IgD-negative memory B cell (primary cell): ENCODE measurements around the gene CIPC. TPM values are rescaled to one million over a fixed set of nuclear protein-coding genes. Genes with fewer than 3 reads are reported as not detected.

Experiments
- H3K27ac Mint-ChIP-seq, 3 donors: one replicate each; pipeline ENCODE4 v1.8.0; 2020 to 2022; ENCODE audit warnings: mild to moderate bottlenecking in 3 of 3, mixed read lengths in 3 of 3, moderate library complexity in 1 of 3
- H3K27me3 Mint-ChIP-seq: one replicate; pipeline ENCODE4 v1.8.0; 2021; ENCODE audit warnings: mixed read lengths
- H3K36me3 Mint-ChIP-seq: one replicate; pipeline ENCODE4 v1.8.0; 2020; ENCODE audit warnings: mild to moderate bottlenecking, mixed read lengths
- H3K4me1 Mint-ChIP-seq, 3 donors: one replicate each; pipeline ENCODE4 v1.8.0; 2020 to 2022; ENCODE audit warnings: mixed read lengths in 3 of 3, mild to moderate bottlenecking in 1 of 3
- H3K4me3 Mint-ChIP-seq, 4 donors: one replicate each; pipeline ENCODE4 v1.8.0; 2020 to 2022; ENCODE audit warnings: mild to moderate bottlenecking in 4 of 4, mixed read lengths in 4 of 4, moderate library complexity in 3 of 4
- H3K9me3 Mint-ChIP-seq, 3 donors: one replicate each; pipeline ENCODE4 v1.8.0; 2020 to 2021; ENCODE audit warnings: mixed read lengths in 3 of 3, mild to moderate bottlenecking in 1 of 3
- polyA plus RNA-seq: library from polyadenylated mRNA; unstranded; fragments of 300-500 nt; fragmentation: Illumina TruSeq; gene quantifications from one replicate; pipeline ENCODE4 v1.2.3, GENCODE V29; 2021

The CIPC gene
- polyA plus RNA-seq, 1 donor from 2014 or later, result 14.7 TPM

DNA sequence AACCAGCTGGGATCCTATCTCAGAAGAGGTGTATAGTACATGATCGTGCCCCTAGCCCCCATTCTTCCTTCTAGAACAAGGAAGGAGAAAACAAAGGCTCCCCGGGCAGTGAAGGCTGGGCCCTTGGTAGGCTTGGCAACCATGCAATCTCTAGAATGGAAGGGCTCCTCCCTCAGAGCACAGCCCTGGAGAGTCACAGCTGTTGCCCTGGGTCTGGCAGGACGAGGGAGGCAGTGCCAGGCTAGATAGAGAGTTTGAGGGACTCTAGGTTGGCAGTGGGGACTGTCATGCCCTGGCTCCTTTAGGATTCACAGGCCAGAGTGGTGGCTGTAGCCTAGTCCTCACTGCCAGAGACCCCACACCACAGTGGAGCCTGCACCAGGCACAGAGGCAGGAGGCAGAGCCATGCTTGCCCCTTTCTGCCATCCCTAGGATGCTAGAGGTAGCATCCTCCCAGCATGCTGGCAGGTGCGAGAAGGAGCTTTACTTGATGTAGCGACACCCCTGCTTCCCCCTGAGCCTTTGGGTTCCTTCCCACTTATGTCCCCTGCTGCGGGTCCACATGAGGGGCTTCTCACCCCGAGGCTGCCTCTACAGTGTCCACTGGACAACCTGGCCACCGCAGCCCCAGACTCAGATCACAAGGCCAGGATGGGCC, 33.4 kb upstream of the CIPC start:
- Mint-ChIP-seq H3K4me1 (peaks cover 14 to 17% (median 16%) of the 10 kb centered on the region in 3 donors), H3K27ac (peak overlapping the region in 1 of 3 donors; percentile 32), H3K9me3 (no peaks in the 10 kb centered on the region), H3K27me3 (peaks cover 1% of the 10 kb centered on the region), H3K36me3 (no peaks in the 10 kb centered on the region), H3K4me3 (peak overlapping the region in 1 of 4 donors; percentile 86)

DNA sequence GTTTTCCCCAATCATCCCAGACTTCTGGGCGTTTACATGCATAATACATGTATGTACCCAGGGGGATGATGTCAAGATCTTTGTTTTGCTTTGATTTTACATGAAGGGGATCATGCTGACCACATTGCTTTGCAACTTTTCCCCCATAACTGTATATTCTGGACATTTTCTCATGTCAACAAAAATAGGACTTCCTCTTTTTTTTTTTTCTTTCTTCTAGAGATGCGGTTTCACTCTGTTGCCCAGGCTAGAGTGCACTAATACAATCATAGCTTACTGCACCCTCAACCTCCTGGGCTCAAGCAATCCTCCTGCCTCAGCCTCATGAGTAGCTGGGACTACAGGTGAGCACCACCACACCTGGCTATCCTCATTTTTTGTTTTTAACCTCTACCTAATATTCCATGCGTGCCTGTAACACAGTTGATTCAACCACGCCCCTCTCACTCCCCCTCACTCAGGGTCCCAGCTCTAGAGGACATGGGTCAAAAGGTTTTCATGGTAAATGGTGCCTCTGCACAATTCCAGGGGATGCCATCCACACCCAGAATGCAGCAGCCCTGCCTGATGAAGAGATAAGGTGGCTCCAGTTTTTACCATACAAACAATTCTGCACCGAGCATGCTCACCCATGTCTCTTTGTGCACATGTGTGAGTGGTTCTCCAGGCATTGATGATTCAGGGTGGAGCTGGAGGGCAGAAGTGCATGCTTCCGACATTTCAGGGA, 32.0 kb upstream of the CIPC start:
- no peaks in the 10 kb centered on the region for H3K9me3 Mint-ChIP-seq
- peak overlapping the region in 2 of 3 donors; percentile 16 to 40 for H3K27ac Mint-ChIP-seq
- H3K27me3 Mint-ChIP-seq, result peaks cover 4% of the 10 kb centered on the region
- peak overlapping the region in 2 of 4 donors; percentile 46 to 86 for H3K4me3 Mint-ChIP-seq
- no peaks in the 10 kb centered on the region for H3K36me3 Mint-ChIP-seq
- peaks cover 14 to 21% (median 17%) of the 10 kb centered on the region in 3 donors for H3K4me1 Mint-ChIP-seq

DNA sequence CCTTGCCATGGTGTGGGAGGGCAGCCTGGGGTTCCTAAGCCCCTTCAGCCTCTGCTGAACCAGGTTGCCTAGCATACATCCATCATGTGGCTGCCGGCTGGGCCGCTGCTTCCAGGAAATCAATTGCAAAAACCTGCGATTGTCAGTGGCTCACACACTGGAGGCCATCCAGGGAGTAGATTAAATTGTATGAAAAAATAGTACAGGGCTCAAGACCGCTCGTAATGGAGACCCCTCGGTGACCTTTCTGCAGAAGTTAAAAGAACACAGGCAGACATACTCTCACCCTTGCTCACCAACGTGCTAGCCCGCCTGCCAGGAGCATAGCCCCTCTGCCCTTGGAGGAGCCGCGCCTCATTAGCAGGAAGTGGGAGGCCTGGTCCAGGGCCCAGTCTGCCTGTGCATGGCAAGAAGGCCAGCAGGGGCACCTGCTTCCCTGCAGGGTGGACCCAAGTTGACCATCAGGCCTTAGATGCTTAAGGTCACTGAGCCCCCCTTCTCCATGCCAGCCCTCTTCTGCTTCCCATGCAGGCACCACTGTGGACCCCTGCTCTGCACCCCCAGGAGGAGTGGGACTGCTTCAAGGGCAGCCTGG, 31.4 kb upstream of the CIPC start:
- H3K27ac Mint-ChIP-seq, result peak overlapping the region in 1 of 3 donors; percentile 40
- peaks cover 14 to 22% (median 18%) of the 10 kb centered on the region in 3 donors for H3K4me1 Mint-ChIP-seq
- H3K9me3 Mint-ChIP-seq, result no peaks in the 10 kb centered on the region
- H3K36me3 Mint-ChIP-seq, result no peaks in the 10 kb centered on the region
- H3K27me3 Mint-ChIP-seq, result peaks cover 4% of the 10 kb centered on the region
- H3K4me3 Mint-ChIP-seq, result peak overlapping the region in 2 of 4 donors; percentile 3 to 86

DNA sequence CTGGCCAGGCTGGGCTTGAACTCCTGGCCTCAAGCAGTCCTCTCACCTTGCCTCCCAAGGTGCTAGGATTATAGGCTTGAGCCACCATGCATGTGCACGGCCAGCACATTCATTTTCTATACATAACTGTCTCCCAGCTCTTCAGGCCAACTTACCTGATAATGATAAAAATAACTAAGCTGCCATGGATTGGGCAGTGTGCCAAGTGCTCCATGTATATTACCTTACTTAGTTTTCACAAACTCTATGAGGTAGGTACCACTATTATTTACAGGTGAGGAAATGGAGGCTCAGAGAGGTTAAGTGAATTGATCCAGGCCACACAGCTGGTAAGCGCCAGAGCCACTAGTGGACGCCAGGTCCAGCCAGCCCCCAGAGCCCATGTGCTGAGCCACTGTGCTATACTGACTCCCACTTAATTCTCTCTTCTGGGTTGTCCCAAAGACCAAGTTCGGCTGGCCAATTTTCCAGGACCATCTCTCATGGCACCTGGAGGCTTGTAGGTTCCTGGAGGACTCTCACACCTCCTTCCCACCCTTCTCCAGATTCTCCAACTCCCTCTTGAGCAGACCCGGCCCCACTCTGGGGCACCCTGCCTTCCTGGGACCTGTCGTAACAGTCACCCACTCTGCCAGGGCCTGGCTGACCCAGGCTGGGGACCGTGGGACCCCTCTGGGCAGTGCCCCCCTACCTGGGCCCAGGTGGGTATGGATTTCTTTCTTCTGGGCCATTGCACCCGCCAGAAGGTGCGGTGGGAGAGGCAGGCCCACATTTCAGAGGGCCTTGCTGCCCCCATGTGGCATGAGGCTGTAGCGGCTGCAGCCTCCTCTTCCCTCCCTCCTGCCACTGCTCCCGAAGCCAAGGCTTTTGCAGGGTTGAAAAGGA, 30.2 kb upstream of the CIPC start:
- H3K27me3 Mint-ChIP-seq, result peaks cover 4% of the 10 kb centered on the region
- peak overlapping the region in 1 of 3 donors; percentile 77 for H3K27ac Mint-ChIP-seq
- H3K9me3 Mint-ChIP-seq, result no peaks in the 10 kb centered on the region
- H3K4me1 Mint-ChIP-seq, result peaks cover 14 to 22% (median 18%) of the 10 kb centered on the region in 3 donors
- H3K36me3 Mint-ChIP-seq, result no peaks in the 10 kb centered on the region
- H3K4me3 Mint-ChIP-seq, result peak overlapping the region in 2 of 4 donors; percentile 30 to 41

DNA sequence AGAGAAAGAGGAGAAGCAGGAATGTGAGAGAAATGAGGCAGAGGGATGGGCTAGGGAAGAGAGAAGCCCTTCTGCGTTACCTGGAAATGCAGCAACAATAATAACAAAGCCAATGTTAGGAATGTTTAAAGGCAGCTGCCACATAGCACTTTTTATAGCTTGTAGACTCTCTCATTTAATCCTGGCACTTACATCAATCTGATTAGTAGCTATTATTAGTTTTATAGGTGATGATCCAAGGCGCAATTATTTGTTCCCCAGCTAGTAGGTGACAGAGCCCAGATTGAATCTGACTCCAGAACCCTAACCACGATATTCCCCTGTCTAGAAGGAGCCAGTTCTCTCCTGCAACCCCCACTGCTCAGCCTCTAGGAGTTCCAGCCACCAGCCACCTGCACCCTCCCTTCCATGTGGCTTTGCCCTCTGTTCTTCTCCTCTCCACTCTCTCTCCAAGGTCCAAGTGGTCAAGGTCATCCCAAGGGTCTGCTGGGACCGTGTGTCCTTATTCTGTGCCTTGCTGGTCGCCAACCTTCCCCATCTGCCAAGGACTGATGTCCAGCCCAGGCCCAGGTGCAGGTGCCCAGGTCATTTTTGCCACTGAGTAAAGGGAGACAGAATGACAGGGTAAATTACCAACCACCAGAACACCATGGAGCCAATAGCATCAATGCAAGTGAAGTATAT, 29.4 kb upstream of the CIPC start:
- Mint-ChIP-seq H3K4me1 (peaks cover 10 to 19% (median 12%) of the 10 kb centered on the region in 3 donors), H3K27ac (peak overlapping the region in 1 of 3 donors; percentile 77), H3K4me3 (peak overlapping the region in 1 of 4 donors; percentile 30), H3K36me3 (no peaks in the 10 kb centered on the region), H3K27me3 (peaks cover 4% of the 10 kb centered on the region), H3K9me3 (no peaks in the 10 kb centered on the region)

DNA sequence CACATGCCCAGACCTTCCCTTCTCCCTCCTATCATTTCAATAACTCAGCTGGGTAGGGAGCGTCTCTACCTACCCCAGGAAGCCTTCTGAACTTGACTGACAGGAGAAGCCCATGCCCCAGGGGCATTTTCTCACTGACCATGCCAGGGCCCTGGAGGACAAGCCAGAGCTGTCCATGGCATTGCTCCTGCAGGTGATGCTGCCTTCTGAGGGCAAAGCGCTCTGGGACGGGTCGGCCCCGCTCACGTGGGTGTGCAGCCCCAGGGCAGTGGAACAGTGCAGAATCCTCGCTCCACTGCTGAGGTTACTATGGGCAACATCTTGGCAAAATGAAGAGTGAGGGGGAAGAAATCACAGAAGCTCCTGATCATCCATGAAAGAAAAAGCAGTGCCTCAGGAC, 28.5 kb upstream of the CIPC start:
- Mint-ChIP-seq H3K4me3 (no peak overlapping the region), H3K27ac (no peak overlapping the region), H3K4me1 (peaks cover 8 to 19% (median 12%) of the 10 kb centered on the region in 3 donors), H3K27me3 (peaks cover 4% of the 10 kb centered on the region), H3K9me3 (no peaks in the 10 kb centered on the region), H3K36me3 (peaks cover 2% of the 10 kb centered on the region)

DNA sequence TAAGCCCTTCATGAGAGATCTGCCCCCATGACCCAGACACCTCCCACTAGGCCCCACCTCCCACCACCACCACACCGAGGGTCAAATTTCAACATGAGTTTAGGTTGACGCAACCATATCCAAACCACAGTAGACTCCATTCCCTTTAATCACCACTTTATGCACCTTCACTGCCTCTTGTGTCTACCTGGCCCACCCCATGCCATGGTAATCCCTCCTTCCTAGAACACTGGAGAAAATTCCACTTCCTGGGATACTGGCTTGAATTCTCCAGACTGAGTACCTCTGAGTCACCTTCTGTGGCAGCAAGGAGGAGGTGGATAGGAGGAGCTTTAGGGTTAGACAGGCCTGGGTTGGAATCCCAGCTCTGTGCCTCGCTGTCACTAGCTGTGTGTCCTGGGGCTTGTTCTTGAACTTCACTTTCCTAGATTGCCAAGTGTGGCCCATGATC, 26.1 kb upstream of the CIPC start:
- no peak overlapping the region for H3K27ac Mint-ChIP-seq
- H3K4me1 Mint-ChIP-seq, result peaks cover 0 to 6% (median 5%) of the 10 kb centered on the region in 3 donors
- no peaks in the 10 kb centered on the region for H3K9me3 Mint-ChIP-seq
- no peak overlapping the region for H3K4me3 Mint-ChIP-seq
- H3K36me3 Mint-ChIP-seq, result peaks cover 4% of the 10 kb centered on the region
- peaks cover 4% of the 10 kb centered on the region for H3K27me3 Mint-ChIP-seq

DNA sequence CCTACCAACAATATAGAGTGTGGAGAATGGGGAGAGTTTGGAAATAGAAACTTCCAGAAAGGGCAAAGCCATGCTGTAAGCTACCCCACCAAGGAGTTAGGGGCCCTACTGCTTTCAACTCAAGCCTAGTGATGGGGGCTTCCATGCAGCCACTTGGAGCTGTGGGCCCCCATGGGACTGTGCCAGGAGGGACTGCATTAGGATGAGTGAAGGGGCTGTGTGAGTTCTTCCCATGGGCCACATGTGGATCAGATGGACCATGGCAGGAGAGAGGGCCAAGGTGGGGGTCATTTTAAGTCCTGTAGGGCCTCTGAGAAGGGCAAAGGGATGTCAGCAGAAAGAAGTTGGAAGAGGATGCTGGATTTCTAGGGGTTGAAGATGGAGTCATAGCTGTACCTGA, 23.1 kb upstream of the CIPC start:
- Mint-ChIP-seq H3K27me3 (no peaks in the 10 kb centered on the region), H3K9me3 (peaks cover 0 to 4% (median 2%) of the 10 kb centered on the region in 3 donors), H3K36me3 (peaks cover 4% of the 10 kb centered on the region), H3K27ac (peak overlapping the region in 1 of 3 donors; percentile 31), H3K4me3 (peak overlapping the region in 1 of 4 donors; percentile 27), H3K4me1 (peaks cover 4 to 9% (median 7%) of the 10 kb centered on the region in 3 donors)

DNA sequence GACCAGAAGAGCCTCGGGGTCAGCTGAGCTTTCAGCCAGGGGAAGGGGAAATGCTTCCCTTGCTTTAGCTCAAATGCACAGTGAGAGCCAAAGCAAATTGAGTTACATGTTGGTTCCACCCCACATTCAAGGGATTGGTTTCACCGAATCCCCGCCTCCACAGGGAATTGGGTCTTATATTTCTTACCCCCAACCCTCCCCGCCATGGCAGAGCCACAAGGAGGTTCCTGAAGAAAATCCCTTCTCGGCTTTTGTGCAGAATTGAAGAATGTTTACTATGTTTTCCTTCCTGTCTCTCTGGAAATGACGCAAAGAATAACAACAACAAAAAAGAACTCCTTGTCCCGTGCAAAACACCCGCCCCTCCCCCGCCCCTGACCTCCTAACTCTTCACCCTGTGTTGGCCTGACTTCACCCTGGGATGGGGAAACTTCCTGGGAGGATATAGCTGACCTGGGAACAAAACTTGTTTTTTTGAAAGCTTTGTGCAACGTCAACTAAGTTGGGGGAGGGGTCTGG, 21.9 kb upstream of the CIPC start:
- Mint-ChIP-seq H3K27me3 (no peaks in the 10 kb centered on the region), H3K9me3 (peaks cover 0 to 7% (median 2%) of the 10 kb centered on the region in 3 donors), H3K4me1 (peaks cover 8 to 11% (median 10%) of the 10 kb centered on the region in 3 donors), H3K27ac (no peak overlapping the region), H3K36me3 (peaks cover 4% of the 10 kb centered on the region), H3K4me3 (no peak overlapping the region)

DNA sequence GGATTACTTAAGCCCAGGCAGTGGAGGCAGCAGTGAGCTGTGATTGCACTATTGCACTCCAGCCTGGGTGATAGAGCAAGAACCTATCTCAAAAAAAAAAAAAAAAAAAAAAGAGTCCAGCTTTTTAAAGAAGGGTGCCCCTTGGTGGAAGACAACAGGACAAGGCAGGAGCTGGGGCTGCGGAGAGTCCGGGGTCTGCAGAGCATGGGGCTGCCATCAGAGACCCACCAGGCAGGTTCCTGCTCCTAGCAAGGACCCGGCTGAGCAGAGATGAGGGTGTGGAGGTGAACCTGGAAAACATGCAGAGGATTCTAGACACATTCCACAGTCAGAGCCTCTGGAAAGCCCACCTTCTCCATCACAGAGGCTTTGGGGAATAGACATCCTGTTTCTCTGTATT, 21.0 kb upstream of the CIPC start:
- no peaks in the 10 kb centered on the region for H3K27me3 Mint-ChIP-seq
- peaks cover 0 to 7% (median 2%) of the 10 kb centered on the region in 3 donors for H3K9me3 Mint-ChIP-seq
- peaks cover 4% of the 10 kb centered on the region for H3K36me3 Mint-ChIP-seq
- peaks cover 13 to 17% (median 16%) of the 10 kb centered on the region in 3 donors for H3K4me1 Mint-ChIP-seq
- H3K27ac Mint-ChIP-seq, result no peak overlapping the region
- H3K4me3 Mint-ChIP-seq, result no peak overlapping the region

DNA sequence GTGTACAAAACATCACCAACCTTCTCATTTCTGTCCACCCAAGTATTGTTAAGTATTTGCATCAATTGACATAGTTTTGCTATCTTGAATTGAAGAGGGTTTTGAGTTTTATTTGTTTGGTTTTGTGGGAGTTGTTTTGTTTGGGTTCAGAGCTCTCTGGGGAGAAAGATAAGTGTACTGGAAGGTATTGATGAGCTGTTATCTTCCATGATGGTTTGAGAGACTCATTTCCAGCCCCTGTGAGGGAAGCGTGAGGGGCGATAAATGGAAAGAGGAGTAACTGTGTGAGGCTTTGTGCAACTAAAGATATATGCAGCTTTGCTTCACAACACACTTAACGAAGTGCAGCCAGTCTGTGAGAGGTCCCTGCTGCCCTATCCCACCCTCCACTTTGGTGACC, 15.7 kb upstream of the CIPC start:
- peak overlapping the region in 2 of 4 donors; percentile 77 to 79 for H3K4me3 Mint-ChIP-seq
- peaks cover 0 to 7% (median 2%) of the 10 kb centered on the region in 3 donors for H3K9me3 Mint-ChIP-seq
- H3K27me3 Mint-ChIP-seq, result peaks cover 5% of the 10 kb centered on the region
- peak overlapping the region; percentile 81 to 95 (median 91) for H3K27ac Mint-ChIP-seq
- H3K36me3 Mint-ChIP-seq, result no peaks in the 10 kb centered on the region
- peaks cover 33 to 44% (median 33%) of the 10 kb centered on the region in 3 donors for H3K4me1 Mint-ChIP-seq

DNA sequence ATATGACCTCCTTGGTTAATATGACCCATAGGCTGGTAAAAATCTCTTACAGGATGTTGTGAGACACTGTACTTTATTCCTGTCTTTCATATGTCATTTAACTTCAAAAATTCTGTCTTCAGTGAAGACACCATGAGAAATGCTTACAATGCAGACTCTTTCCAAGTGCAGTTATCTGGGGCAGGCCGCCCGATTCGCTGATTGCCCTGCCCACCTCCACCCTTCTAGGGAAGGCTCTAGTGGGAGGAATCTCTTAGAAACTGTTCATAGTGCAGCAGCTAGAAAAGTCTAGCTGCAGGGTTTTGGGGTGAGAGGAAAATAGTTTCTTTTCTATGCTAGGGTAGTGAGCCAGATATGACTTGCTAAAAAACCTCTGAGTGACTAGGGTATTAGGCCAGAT, 15.0 kb upstream of the CIPC start:
- Mint-ChIP-seq H3K27me3 (peaks cover 5% of the 10 kb centered on the region), H3K4me3 (no peak overlapping the region), H3K4me1 (peaks cover 33 to 44% (median 36%) of the 10 kb centered on the region in 3 donors), H3K9me3 (peaks cover 0 to 7% (median 2%) of the 10 kb centered on the region in 3 donors), H3K36me3 (peaks cover 3% of the 10 kb centered on the region), H3K27ac (peak overlapping the region; percentile 29 to 95 (median 81))

DNA sequence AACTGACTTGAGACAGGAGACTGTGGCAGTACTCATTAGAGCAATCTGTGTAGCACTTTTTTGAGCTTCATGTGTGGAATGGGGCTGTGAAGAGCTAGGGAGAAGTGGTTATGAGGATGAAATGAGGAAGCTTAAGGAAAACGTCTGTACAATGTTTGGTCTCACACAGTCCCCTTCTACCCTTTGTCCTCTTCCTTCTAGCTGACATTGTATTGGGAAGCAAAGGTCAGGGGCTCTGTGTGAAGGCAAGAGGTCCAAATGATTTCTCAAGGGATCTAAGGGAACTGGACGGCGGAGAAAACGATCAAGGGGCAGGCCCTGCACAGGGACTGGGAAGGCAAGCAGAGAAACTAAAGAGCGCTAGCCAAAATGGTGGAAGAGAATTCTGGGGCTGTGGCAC, 13.1 kb upstream of the CIPC start:
- Mint-ChIP-seq H3K27ac (peak overlapping the region; percentile 57 to 94 (median 93)), H3K36me3 (peaks cover 3% of the 10 kb centered on the region), H3K4me3 (no peak overlapping the region), H3K27me3 (peaks cover 5% of the 10 kb centered on the region), H3K9me3 (peaks cover 0 to 3% (median 0%) of the 10 kb centered on the region in 3 donors), H3K4me1 (peaks cover 26 to 41% (median 36%) of the 10 kb centered on the region in 3 donors)
